Sigmoid colon (tissue), 3 donors: ENCODE results near the gene KRTAP20-1.

ENCODE experiments used
- CTCF ChIP-seq, 4 experiments: fragments of 450-650 bp in 3 of 4; fragments of 200-600 bp in 1 of 4; IDR thresholded peaks; one replicate each; pipeline ENCODE4 v1.5.1; 2016 to 2019; ENCODE audit warnings: antibody characterized with exemption in 4 of 4, mild to moderate bottlenecking in 3 of 4, moderate library complexity in 2 of 4
- POLR2A ChIP-seq, 2 donors: fragments of 450-650 bp; IDR thresholded peaks; one replicate each; pipeline ENCODE4 v1.6.1; 2016; ENCODE audit warnings: antibody characterized with exemption in 2 of 2, mild to moderate bottlenecking in 2 of 2, moderate library complexity in 2 of 2

GRCh38 chr21:30642564-30642963 is 26.3 kb downstream of the KRTAP20-1 start, which contains the start of gene KRTAP20-3:
- no peak for TF ChIP-seq CTCF (IDR thresholded peaks at IDR 0.05)
- no peak for TF ChIP-seq POLR2A (IDR thresholded peaks at IDR 0.05)
